Activated naive CD4-positive, alpha-beta T cell treated with anti-CD3 and anti-CD28 coated beads, Interleukin-2, amount 10 ng/mL, durations not matched to agents 7 days and 5 days (primary cell): ENCODE measurements around the gene VIPR2.

Experiments used
- CTCF ChIA-PET: fragments of 350-600 bp; sonication (Branson Sonifier 250); formaldehyde crosslinking; loops from one replicate; lab custom pipeline; 2021; ENCODE audit warnings: antibody characterized with exemption; lab: Charles Lee
- DNase-seq: peaks from one replicate; pipeline ENCODE4 v3.0.0-alpha.2; 2020
- H3K27ac Mint-ChIP-seq: one replicate; pipeline ENCODE4 v1.8.0; 2021; ENCODE audit warnings: mild to moderate bottlenecking, moderate library complexity, mixed read lengths
- H3K27me3 Mint-ChIP-seq: one replicate; pipeline ENCODE4 v1.8.0; 2021; ENCODE audit warnings: mild to moderate bottlenecking, mixed read lengths
- H3K36me3 Mint-ChIP-seq: one replicate; pipeline ENCODE4 v1.8.0; 2021; ENCODE audit warnings: mixed read lengths
- H3K4me1 Mint-ChIP-seq: one replicate; pipeline ENCODE4 v1.8.0; 2021; ENCODE audit warnings: mixed read lengths
- H3K4me3 Mint-ChIP-seq: one replicate; pipeline ENCODE4 v1.8.0; 2021; ENCODE audit warnings: mild to moderate bottlenecking, moderate library complexity, mixed read lengths
- H3K9me3 Mint-ChIP-seq: one replicate; pipeline ENCODE4 v1.8.0; 2021; ENCODE audit warnings: mixed read lengths

Gene VIPR2

DNA sequence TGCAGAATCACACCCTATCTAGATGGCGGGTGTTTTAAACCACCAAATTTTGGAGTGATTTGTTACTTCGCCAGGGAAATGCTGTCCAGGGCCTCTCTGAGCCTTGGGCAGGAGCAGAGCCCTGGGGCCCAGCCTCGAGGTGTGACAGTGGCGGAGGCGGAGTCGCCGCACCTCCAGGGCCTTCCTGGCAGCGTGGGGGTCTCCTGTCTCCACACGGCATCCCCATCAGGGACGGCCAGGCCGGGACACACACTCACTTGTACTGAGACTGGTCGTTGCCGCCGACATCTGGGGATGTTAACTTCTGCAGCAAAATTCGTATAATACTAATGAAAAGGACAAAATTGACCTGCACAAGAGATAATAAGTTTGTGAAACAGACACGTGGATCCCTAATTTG is 110.7 kb downstream of the VIPR2 start:
- Mint-ChIP-seq H3K9me3 (no peaks in the 10 kb centered on the region), H3K4me3 (no peak overlapping the region), H3K36me3 (no peaks in the 10 kb centered on the region), H3K27me3 (peaks cover 61% of the 10 kb centered on the region), H3K4me1 (peaks cover 7% of the 10 kb centered on the region), H3K27ac (no peak overlapping the region)
- DNase-seq: no peak
- CTCF ChIA-PET: no interaction called here

DNA sequence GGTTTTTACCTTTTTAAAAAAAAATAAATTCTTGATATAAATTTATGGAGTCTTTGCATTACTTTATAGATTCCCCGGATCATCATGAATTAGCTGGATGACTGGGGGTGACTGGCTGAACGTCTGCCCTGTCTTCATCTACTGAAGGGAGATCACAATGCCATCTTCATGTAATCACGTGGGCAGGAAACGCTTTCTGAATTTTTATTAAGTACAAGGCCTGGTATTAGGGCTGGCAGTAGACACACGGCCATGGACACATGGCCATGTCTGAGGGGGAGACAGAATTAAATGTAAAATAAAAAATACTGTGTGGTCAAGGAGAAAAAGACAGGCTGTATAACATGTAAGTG is 111.2 kb downstream of the VIPR2 start:
- Mint-ChIP-seq H3K36me3 (no peaks in the 10 kb centered on the region), H3K4me3 (no peak overlapping the region), H3K27ac (no peak overlapping the region), H3K9me3 (no peaks in the 10 kb centered on the region), H3K4me1 (peaks cover 6% of the 10 kb centered on the region), H3K27me3 (peaks cover 66% of the 10 kb centered on the region)
- no peak for DNase-seq
- CTCF ChIA-PET: no interaction called here

- no peak overlapping the region for H3K4me3 Mint-ChIP-seq
- H3K4me1 Mint-ChIP-seq: peaks cover 2% of the 10 kb centered on the region
- H3K36me3 Mint-ChIP-seq: no peaks in the 10 kb centered on the region
- peaks cover 71% of the 10 kb centered on the region for H3K27me3 Mint-ChIP-seq
- no peak overlapping the region for H3K27ac Mint-ChIP-seq
- no peaks in the 10 kb centered on the region for H3K9me3 Mint-ChIP-seq
- CTCF ChIA-PET: no interaction called here
- no peak for DNase-seq
Measured at GRCh38 chr7:159032753-159033472, 111.8 kb downstream of the VIPR2 start.

DNA sequence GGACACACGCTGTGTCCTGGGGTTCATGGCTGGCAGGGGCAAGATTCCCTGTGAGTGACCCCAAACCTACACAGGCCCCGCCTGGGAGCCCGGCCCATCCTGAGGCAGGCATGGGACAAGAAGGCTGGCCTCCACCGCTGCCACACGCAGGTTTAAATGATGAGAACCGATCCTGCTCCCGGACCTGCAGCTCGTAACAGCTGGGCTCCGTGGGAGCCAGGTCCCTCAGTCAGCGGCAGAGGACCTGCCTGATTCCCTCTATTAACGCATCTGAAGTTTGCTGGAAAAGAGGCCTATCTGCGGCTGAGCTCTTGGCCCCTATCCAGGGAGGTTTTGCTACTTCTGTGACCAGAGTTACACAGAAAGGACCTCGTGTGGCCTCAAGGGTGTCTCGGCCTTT is 112.3 kb downstream of the VIPR2 start:
- no peaks in the 10 kb centered on the region for H3K36me3 Mint-ChIP-seq
- H3K9me3 Mint-ChIP-seq: no peaks in the 10 kb centered on the region
- no peak overlapping the region for H3K4me3 Mint-ChIP-seq
- peaks cover 4% of the 10 kb centered on the region for H3K4me1 Mint-ChIP-seq
- H3K27ac Mint-ChIP-seq: no peak overlapping the region
- no peak for DNase-seq
- CTCF ChIA-PET: no interaction called here
- H3K27me3 Mint-ChIP-seq: peaks cover 71% of the 10 kb centered on the region

DNA sequence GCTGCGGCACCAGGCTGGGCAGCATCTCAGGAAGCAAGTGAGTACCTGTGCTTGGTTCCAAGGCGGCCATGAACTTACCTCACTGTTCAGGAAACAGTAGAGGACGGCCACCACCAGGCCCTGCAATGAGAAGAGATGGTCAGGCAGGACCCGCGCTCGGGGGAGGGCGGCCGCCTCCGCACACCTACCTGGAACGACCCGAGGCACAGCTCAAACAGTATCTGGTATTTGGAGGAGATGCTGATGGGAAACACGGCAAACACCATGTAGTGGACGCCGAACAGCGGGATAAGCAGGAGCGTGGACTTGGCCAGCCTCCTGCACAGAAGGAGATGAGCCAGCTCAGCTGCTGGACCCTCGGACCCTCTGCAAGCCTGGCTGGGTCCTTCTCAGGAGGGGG is 112.9 kb downstream of the VIPR2 start:
- Mint-ChIP-seq H3K9me3 (no peaks in the 10 kb centered on the region), H3K27ac (no peak overlapping the region), H3K36me3 (no peaks in the 10 kb centered on the region), H3K4me3 (no peak overlapping the region), H3K4me1 (peaks cover 8% of the 10 kb centered on the region), H3K27me3 (peaks cover 66% of the 10 kb centered on the region)
- CTCF ChIA-PET: no interaction called here
- DNase-seq: no peak

DNA sequence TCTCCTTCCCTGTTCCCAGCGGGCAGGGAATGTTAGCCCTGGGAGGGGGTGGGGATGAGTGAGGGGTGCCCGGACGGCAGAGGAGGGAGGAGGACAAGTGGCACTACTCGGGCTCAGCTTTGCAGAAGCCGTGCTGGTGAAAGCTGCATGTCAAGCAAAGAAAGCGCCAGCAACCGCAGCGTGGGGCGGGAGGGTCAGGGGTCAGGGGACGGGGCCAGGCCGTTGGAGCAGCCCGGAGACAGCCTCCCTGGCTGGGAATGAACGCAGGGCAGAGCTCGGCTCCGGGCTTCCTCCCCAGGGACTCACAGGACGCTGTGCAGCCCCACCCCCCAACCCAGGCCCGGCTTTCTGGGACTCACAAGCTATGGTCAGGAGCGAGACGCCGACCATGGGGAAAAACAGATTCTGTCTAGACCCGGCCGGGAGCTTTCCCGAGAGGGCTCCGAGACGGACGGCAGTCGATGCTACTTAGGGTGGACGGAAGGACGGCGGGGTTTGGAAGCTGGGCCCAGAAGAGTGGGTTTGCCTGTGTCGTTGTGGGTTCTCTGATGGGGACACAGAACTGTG is 113.4 kb downstream of the VIPR2 start:
- CTCF ChIA-PET: interaction anchor here (1.1 kb wide), 1 partner anchor 17 kb away, joined by 3 read pairs; no protein-coding TSS in a partner anchor
- Mint-ChIP-seq H3K27ac (no peak overlapping the region), H3K4me1 (peaks cover 13% of the 10 kb centered on the region), H3K36me3 (no peaks in the 10 kb centered on the region), H3K27me3 (peaks cover 68% of the 10 kb centered on the region), H3K9me3 (no peaks in the 10 kb centered on the region), H3K4me3 (no peak overlapping the region)
- DNase-seq: peak; percentile 10

GRCh38 chr7:159030490-159031134 is 114.1 kb downstream of the VIPR2 start:
- Mint-ChIP-seq H3K36me3 (no peaks in the 10 kb centered on the region), H3K27me3 (peaks cover 65% of the 10 kb centered on the region), H3K27ac (no peak overlapping the region), H3K4me1 (peaks cover 13% of the 10 kb centered on the region), H3K9me3 (no peaks in the 10 kb centered on the region), H3K4me3 (peak overlapping the region; percentile 38)
- CTCF ChIA-PET: interaction anchor here (1.1 kb wide), 1 partner anchor 18 kb away, joined by 3 read pairs; no protein-coding TSS in a partner anchor
- DNase-seq: peak; percentile 44

GRCh38 chr7:159028508-159029401 is 115.9 kb downstream of the VIPR2 start:
- Mint-ChIP-seq H3K9me3 (no peaks in the 10 kb centered on the region), H3K27me3 (peaks cover 57% of the 10 kb centered on the region), H3K27ac (no peak overlapping the region), H3K4me3 (no peak overlapping the region), H3K36me3 (no peaks in the 10 kb centered on the region), H3K4me1 (peaks cover 13% of the 10 kb centered on the region)
- CTCF ChIA-PET: interaction anchor here (0.9 kb wide), 1 partner anchor 20 kb away, joined by 3 read pairs; no protein-coding TSS in a partner anchor
- peak; percentile 14 for DNase-seq

GRCh38 chr7:159027789-159028507 is 116.7 kb downstream of the VIPR2 start:
- no peaks in the 10 kb centered on the region for H3K36me3 Mint-ChIP-seq
- H3K27ac Mint-ChIP-seq: no peak overlapping the region
- no peak overlapping the region for H3K4me3 Mint-ChIP-seq
- H3K27me3 Mint-ChIP-seq: peaks cover 57% of the 10 kb centered on the region
- DNase-seq: peak; percentile 10
- H3K9me3 Mint-ChIP-seq: no peaks in the 10 kb centered on the region
- H3K4me1 Mint-ChIP-seq: peaks cover 13% of the 10 kb centered on the region
- CTCF ChIA-PET: no interaction called here

- no peak overlapping the region for H3K4me3 Mint-ChIP-seq
- peak; percentile 9 for DNase-seq
- H3K36me3 Mint-ChIP-seq: no peaks in the 10 kb centered on the region
- H3K9me3 Mint-ChIP-seq: no peaks in the 10 kb centered on the region
- peaks cover 13% of the 10 kb centered on the region for H3K4me1 Mint-ChIP-seq
- H3K27ac Mint-ChIP-seq: no peak overlapping the region
- H3K27me3 Mint-ChIP-seq: peaks cover 50% of the 10 kb centered on the region
- CTCF ChIA-PET: no interaction called here
Measured at GRCh38 chr7:159027056-159027788, 117.4 kb downstream of the VIPR2 start.

GRCh38 chr7:159026271-159027055 is 118.2 kb downstream of the VIPR2 start:
- no peaks in the 10 kb centered on the region for H3K36me3 Mint-ChIP-seq
- no peak overlapping the region for H3K4me3 Mint-ChIP-seq
- H3K27ac Mint-ChIP-seq: no peak overlapping the region
- peaks cover 13% of the 10 kb centered on the region for H3K4me1 Mint-ChIP-seq
- CTCF ChIA-PET: no interaction called here
- H3K9me3 Mint-ChIP-seq: no peaks in the 10 kb centered on the region
- peak; percentile 32 for DNase-seq
- peaks cover 43% of the 10 kb centered on the region for H3K27me3 Mint-ChIP-seq

GRCh38 chr7:159025161-159025779 is 119.4 kb downstream of the VIPR2 start:
- Mint-ChIP-seq H3K4me3 (no peak overlapping the region), H3K4me1 (peaks cover 11% of the 10 kb centered on the region), H3K27ac (no peak overlapping the region), H3K27me3 (peaks cover 31% of the 10 kb centered on the region), H3K36me3 (no peaks in the 10 kb centered on the region), H3K9me3 (peaks cover 5% of the 10 kb centered on the region)
- peak; percentile 15 for DNase-seq
- CTCF ChIA-PET: no interaction called here
